ENCODE data around the gene UBE2Z.

DNA sequence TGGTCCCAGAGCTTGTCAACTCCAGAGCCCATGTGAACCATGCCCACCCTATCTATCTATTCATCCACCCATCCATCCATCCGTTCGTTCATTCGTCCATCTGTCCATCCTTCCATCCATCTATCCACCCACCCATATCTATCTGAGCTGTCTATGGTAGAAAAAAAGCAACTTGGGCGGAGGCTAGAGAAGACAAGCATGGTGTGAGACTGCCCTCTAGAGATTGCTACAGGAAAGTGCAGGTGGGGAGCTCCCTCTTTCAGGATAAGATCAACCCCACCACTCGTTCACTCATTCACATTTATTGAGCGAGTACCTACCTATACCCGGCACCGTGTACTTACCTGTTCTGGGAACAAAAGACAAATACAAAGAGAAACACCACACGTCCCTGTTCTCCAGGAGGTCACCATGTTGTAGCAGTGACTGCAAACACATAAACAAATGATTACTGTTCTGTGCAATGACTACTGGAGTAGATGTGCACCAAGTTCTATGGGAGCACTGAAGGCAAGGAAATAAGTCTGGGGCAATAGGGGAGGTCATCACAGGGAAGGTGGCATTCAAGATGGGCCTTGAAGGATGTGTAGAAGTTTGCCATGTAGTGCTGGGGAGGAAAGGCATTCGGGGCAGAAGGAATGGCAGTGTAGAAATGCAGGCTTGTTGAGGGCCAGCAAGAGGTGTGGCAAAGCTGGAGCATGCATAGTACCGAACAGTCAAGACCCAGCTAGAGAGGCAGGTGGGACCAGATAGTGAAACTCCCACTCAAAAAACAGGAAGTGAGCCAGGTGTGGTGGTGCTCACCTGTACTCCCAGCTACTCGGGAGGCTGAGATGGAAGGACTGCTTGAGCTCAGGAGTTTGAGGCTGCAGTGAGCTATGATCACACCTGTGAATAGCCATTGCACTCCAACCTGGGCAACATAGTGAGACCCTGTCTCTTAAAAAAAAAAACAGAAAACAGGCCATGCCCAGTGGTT, 29.0 kb upstream of the UBE2Z start:
- TF ChIP-seq POLR2AphosphoS5 (IDR thresholded peaks at IDR 0.05; ENCODE audit: low read depth, low read length) (no peak), JUND (IDR thresholded peaks at IDR 0.05) (no peak), RAD21 (IDR thresholded peaks at IDR 0.05; ENCODE audit: low read depth) (peak; percentile 100)
- TF ChIP-seq, protein P1, sequence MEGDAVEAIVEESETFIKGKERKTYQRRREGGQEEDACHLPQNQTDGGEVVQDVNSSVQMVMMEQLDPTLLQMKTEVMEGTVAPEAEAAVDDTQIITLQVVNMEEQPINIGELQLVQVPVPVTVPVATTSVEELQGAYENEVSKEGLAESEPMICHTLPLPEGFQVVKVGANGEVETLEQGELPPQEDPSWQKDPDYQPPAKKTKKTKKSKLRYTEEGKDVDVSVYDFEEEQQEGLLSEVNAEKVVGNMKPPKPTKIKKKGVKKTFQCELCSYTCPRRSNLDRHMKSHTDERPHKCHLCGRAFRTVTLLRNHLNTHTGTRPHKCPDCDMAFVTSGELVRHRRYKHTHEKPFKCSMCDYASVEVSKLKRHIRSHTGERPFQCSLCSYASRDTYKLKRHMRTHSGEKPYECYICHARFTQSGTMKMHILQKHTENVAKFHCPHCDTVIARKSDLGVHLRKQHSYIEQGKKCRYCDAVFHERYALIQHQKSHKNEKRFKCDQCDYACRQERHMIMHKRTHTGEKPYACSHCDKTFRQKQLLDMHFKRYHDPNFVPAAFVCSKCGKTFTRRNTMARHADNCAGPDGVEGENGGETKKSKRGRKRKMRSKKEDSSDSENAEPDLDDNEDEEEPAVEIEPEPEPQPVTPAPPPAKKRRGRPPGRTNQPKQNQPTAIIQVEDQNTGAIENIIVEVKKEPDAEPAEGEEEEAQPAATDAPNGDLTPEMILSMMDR (IDR thresholded peaks at IDR 0.05 in 2 of 3, conservative IDR thresholded peaks at IDR 0.05 in 1 of 3; ENCODE audit: borderline replicate concordance in 1 of 3, insufficient read depth in 1 of 3, low read depth in 2 of 3, low read length in 2 of 3) = peak; percentile 97 to 100 (median 99)

All from HCT116 (cell line).